HepG2 (cell line): ENCODE data around the gene BHLHE23. TPM values are rescaled to one million over a fixed set of nuclear protein-coding genes. Genes with fewer than 3 reads are reported as not detected.

Source experiments
- ADNP ChIP-seq: sonication (generic); formaldehyde crosslinking; IDR thresholded peaks from 2 replicates; pipeline ENCODE4 v1.4.0; 2020; ENCODE audit warnings: missing genetic modification reagents
- ARNTL ChIP-seq: sonication (generic); formaldehyde crosslinking; IDR thresholded peaks from 2 replicates; pipeline ENCODE4 v1.4.0; 2020; ENCODE audit warnings: mild to moderate bottlenecking, missing genetic modification reagents
- BCL3 ChIP-seq: sonication (generic); formaldehyde crosslinking; IDR thresholded peaks from 2 replicates; pipeline ENCODE4 v1.5.1; 2020; ENCODE audit warnings: mild to moderate bottlenecking, missing genetic modification reagents, moderate library complexity
- BCL6 ChIP-seq: IDR thresholded peaks from 2 replicates; pipeline ENCODE4 v1.6.1; 2016; ENCODE audit warnings: missing genetic modification reagents, missing compliant biosample characterization
- BHLHE40 ChIP-seq: IDR thresholded peaks from 2 replicates; pipeline ENCODE4 v1.6.1; 2011; ENCODE audit warnings: low read length, improper control_type of control experiment
- ESRRA ChIP-seq: sonication (generic); formaldehyde crosslinking; IDR thresholded peaks from 2 replicates; pipeline ENCODE4 v1.5.1; 2020; ENCODE audit warnings: mild to moderate bottlenecking, low read depth, missing genetic modification reagents
- HOXA3 ChIP-seq: sonication (generic); formaldehyde crosslinking; IDR thresholded peaks from 2 replicates; pipeline ENCODE4 v1.5.0; 2020; ENCODE audit warnings: missing genetic modification reagents
- MTF2 ChIP-seq: sonication (generic); formaldehyde crosslinking; IDR thresholded peaks from 2 replicates; pipeline ENCODE4 v1.5.0; 2020; ENCODE audit warnings: missing genetic modification reagents, borderline replicate concordance
- NFKBIZ ChIP-seq: IDR thresholded peaks from 2 replicates; pipeline ENCODE4 v1.6.1; 2018; ENCODE audit warnings: missing genetic modification reagents, missing compliant biosample characterization
- RELA ChIP-seq: sonication (generic); formaldehyde crosslinking; IDR thresholded peaks from 2 replicates; pipeline ENCODE4 v1.4.0; 2020; ENCODE audit warnings: missing genetic modification reagents
- REST ChIP-seq, 2 experiments: IDR thresholded peaks; 2 replicates each; pipeline ENCODE4 v1.6.1; 2011 to 2012; ENCODE audit warnings: low read length in 2 of 2, borderline replicate concordance in 1 of 2, low read depth in 1 of 2, mild to moderate bottlenecking in 1 of 2, moderate library complexity in 1 of 2
- SAP130 ChIP-seq: IDR thresholded peaks from 2 replicates; pipeline ENCODE4 v1.6.1; 2016; ENCODE audit warnings: low read depth
- SNAPC2 ChIP-seq: sonication (generic); formaldehyde crosslinking; IDR thresholded peaks from 2 replicates; pipeline ENCODE4 v1.8.1; 2022; ENCODE audit warnings: mild to moderate bottlenecking, missing genetic modification reagents
- ZBTB10 ChIP-seq: sonication (generic); formaldehyde crosslinking; IDR thresholded peaks from 2 replicates; pipeline ENCODE4 v1.4.0; 2020; ENCODE audit warnings: missing genetic modification reagents, borderline replicate concordance
- ZBTB49 ChIP-seq: sonication (generic); formaldehyde crosslinking; IDR thresholded peaks from 2 replicates; pipeline ENCODE4 v1.4.0; 2020; ENCODE audit warnings: missing genetic modification reagents, borderline replicate concordance
- ZNF121 ChIP-seq: sonication (generic); formaldehyde crosslinking; IDR thresholded peaks from 2 replicates; pipeline ENCODE4 v1.5.0; 2020; ENCODE audit warnings: mild to moderate bottlenecking, missing genetic modification reagents
- ZNF335 ChIP-seq: sonication (generic); formaldehyde crosslinking; IDR thresholded peaks from 2 replicates; pipeline ENCODE4 v1.4.0; 2020; ENCODE audit warnings: missing genetic modification reagents
- ZNF678 ChIP-seq: sonication (generic); formaldehyde crosslinking; IDR thresholded peaks from 2 replicates; pipeline ENCODE4 v1.4.0; 2020; ENCODE audit warnings: mild to moderate bottlenecking, missing genetic modification reagents
- ZNF776 ChIP-seq: sonication (generic); formaldehyde crosslinking; IDR thresholded peaks from 2 replicates; pipeline ENCODE4 v1.4.0; 2020; ENCODE audit warnings: mild to moderate bottlenecking, missing genetic modification reagents
- ZNF781 ChIP-seq: sonication (generic); formaldehyde crosslinking; IDR thresholded peaks from 2 replicates; pipeline ENCODE4 v1.5.1; 2020; ENCODE audit warnings: borderline replicate concordance, mild to moderate bottlenecking, missing genetic modification reagents; ENCODE audit errors: not compliant biosample characterization
- polyA plus RNA-seq, 8 experiments: library from polyadenylated mRNA; depleted of rRNA in 3 of 8; stranded (reverse) in 7 of 8; unstranded in 1 of 8; fragments of >200 nt; fragmentation: Illumina TruSeq in 4 of 8; extraction: Trizol in 4 of 8; gene quantifications; 2 replicates each; pipeline versions ENCODE4 v1.2.1 to v1.2.3, GENCODE V29; 2011 to 2016; ENCODE audit warnings: low read depth in 4 of 8, missing spikeins in 1 of 8, mixed read lengths in 1 of 8; ENCODE audit not compliant: insufficient read depth in 1 of 8
- total RNA-seq, 5 experiments: library from RNA; depleted of rRNA; stranded (reverse); fragments of >200 nt; fragmentation: Illumina TruSeq; extraction: Trizol; gene quantifications; 2 replicates each; pipeline ENCODE4 v1.2.3, GENCODE V29; 2016; ENCODE audit warnings: low read depth in 1 of 5

The BHLHE23 gene
- total and polyA plus RNA-seq, 2 of the 13 experiments (the other 11 are each of a cell fraction or from before 2014, with no cell fraction given): not detected

GRCh38 chr20:62969939-62970306 is 36.8 kb downstream of the BHLHE23 start (continued):
- TF ChIP-seq ZBTB10 (CRISPR knock-in tag): no peak
- TF ChIP-seq MTF2 (CRISPR knock-in tag): no peak
- TF ChIP-seq ARNTL (CRISPR knock-in tag): no peak
- no peak for TF ChIP-seq RELA (CRISPR knock-in tag)
- TF ChIP-seq BCL3 (CRISPR knock-in tag): 0 out of 2 replicates have a peak, but pooled peaks have one; percentile 29
- TF ChIP-seq BHLHE40: no peak
- TF ChIP-seq ADNP: peak; percentile 46; the same call in 1 of the 2 replicates
- TF ChIP-seq ZNF776 (CRISPR knock-in tag): peak; percentile 52
- TF ChIP-seq ZNF335 (CRISPR knock-in tag): 0 out of 2 replicates have a peak, but pooled peaks have one; percentile 6
- TF ChIP-seq ESRRA: no peak
- TF ChIP-seq HOXA3 (CRISPR knock-in tag): peak; percentile 18; the same call in 1 of the 2 replicates
- TF ChIP-seq SAP130 (CRISPR knock-in tag): peak; percentile 25; the same call in 1 of the 2 replicates
- TF ChIP-seq REST (IDR thresholded peaks at IDR 0.05; ENCODE audit: borderline replicate concordance in 1 of 2, low read depth in 1 of 2, low read length in 2 of 2): no peak
- TF ChIP-seq ZNF678 (CRISPR knock-in tag): no peak
- TF ChIP-seq BCL6 (CRISPR knock-in tag): 0 out of 2 replicates have a peak, but pooled peaks have one; percentile 4
- no peak for TF ChIP-seq NFKBIZ (CRISPR knock-in tag)
- peak; percentile 81 for TF ChIP-seq ZNF121 (CRISPR knock-in tag)
- TF ChIP-seq ZNF781 (CRISPR knock-in tag): peak; percentile 12
- 0 out of 2 replicates have a peak, but pooled peaks have one; percentile 52 for TF ChIP-seq SNAPC2 (CRISPR knock-in tag)
- no peak for TF ChIP-seq ZBTB49
